Measurements from ENCODE around the gene RASGEF1C. TPM values are rescaled to one million over a fixed set of nuclear protein-coding genes. Genes with fewer than 3 reads are reported as not detected.

Gene RASGEF1C
- polyA plus RNA-seq, 10 donors: 2.1 to 4.5 (median 2.8) TPM

DNA sequence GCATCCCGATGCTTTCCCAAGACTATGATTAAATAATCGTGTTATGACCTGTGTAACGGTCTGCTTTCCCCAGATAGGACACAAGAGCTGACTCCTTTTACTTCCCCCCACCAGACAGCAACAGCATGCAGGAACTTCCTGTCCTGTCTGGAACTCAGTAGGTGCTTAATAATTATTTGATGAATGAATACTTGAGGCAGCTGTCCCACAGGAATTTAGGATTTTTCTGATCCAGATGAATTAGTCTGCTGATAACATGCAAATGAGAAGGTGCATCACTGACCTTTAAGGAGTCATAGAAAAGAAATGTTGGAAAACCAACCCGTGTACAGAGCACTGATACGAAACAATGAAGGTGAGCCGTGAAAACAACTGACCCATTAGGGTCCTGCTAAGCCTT, 149.7 kb downstream of the RASGEF1C start:
- DNase-seq: no peak

DNA sequence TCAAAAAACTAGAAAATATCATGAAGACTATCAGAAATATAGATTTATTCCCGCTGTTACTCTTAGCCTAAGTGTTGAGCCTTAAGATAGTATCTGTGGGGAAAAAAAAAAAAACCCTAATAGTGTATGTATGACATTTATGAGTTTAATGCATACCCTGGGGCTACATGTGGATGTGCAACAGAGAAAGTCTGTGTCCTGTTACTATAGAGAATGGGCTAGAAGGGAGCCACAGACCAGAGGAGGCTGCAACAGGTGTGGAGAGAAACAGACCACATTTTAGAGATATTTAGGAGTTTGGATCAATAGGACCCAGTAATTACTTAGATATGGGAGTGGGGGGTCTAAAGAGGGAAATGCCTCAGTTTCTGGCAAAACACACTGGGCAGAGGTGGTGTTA, 152.9 kb downstream of the RASGEF1C start:
- no peak for DNase-seq

DNA sequence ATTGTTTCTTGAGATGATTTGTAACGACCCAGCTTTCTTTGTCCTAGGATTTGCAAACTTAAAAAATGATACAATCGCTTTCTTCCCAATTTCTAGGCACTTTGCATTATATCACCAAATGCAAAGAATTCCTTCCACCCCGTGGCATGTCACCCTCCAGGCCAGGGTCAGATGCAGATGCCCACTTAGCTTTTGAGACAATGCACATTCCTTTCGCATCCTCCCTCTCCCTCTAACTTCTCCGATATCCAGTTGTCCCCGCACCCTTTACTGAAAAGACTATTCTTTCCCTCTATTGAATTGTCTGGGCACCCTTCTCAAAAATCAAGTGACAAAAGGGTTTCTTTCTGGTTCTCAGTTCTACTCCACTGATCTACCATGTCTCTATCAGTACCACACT, 154.8 kb downstream of the RASGEF1C start:
- DNase-seq: no peak

DNA sequence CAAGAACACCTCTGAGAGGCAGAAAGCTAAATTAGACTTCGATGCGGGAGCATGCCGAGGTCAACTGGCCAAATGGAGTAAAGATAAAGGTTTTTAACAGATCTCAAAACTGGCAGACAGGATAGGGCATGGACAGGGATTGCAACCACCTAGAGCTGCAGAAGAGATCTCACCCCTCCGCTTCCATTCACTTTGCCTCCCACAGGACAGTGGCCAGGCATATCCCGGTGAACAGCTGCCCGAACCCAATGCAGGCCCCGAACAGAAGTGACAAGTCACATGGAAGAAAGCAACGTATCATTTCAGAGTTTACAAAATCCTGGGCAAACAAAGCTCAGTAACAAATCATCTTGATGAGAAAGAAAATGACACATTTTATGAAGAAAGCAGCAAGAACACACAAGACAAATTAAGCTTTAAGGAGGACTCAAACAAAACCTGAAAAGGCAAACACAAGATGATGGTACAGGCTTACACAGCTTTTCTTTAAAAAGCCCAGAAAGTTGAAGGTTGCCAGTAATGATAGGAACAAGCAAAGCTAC, 155.9 kb downstream of the RASGEF1C start:
- DNase-seq: no peak

DNA sequence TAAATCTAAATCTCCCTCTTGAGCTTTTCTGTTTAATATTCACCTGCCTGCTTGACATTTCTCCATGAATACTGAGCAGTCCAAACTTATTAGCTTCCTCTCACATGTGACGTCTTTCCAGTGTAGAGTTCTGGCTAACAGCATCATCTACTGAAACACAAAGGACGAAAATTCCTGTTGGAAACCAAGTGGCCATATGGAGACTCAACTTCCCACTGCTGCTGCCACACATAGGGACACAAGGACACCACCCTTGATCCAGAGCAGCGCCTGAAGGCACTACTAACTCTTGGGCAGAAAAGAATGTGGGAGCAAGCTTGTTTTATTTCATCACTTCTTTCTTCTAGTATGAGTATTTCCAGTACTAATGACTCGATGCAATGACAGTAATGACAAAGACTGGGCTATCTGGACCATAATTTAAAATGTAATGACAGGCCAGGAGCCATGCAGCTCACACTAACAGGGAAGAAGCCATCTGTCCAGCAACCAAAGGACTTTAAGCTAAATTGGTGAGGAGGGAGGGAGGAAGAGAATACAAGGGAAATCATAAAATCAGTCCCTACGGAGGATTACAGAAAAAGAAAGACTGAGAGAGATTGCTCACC, 156.7 kb downstream of the RASGEF1C start:
- no peak for DNase-seq

Other genes starting within 250 kb of the RASGEF1C start
- 10 to 100 TPM; 36.5 to 49.8 (median 43.2) TPM for gene RNF130, start 137.5 kb downstream of the RASGEF1C start, polyA plus RNA-seq (ENCODE audit: insufficient read length in 10 of 10)
- 10 to 100 TPM; 24.3 to 36.8 (median 31.1) TPM for gene MAPK9, start 82.9 kb upstream of the RASGEF1C start, polyA plus RNA-seq (ENCODE audit: insufficient read length in 10 of 10)
- gene GFPT2, start 144.1 kb upstream of the RASGEF1C start, polyA plus RNA-seq (ENCODE audit: insufficient read length in 10 of 10): 10 to 100 TPM in 5 of 10 donors, 1 to 10 TPM in 5; 7.0 to 12.2 (median 10.0) TPM

Measured in muscle of back (tissue), 11 donors.